Stomach (tissue), 4 donors: ENCODE data around the gene TIGAR.

Experiments used
- POLR2A ChIP-seq, 4 donors: fragments of 450-650 bp; IDR thresholded peaks; one replicate each; pipeline ENCODE4 v1.6.1; 2016; ENCODE audit warnings: antibody characterized with exemption in 4 of 4, control low read depth in 2 of 4, mild to moderate bottlenecking in 1 of 4, moderate library complexity in 1 of 4
- TF ChIP-seq, protein P1 (sequence below), 7 experiments: fragments of 450-650 bp in 4 of 7; fragments of 200-600 bp in 3 of 7; sonication (generic) in 3 of 7; IDR thresholded peaks; one replicate each; pipeline ENCODE4 v1.5.1; 2016 to 2019; ENCODE audit warnings: antibody characterized with exemption in 7 of 7, control low read depth in 2 of 7, mild to moderate bottlenecking in 1 of 7

DNA sequence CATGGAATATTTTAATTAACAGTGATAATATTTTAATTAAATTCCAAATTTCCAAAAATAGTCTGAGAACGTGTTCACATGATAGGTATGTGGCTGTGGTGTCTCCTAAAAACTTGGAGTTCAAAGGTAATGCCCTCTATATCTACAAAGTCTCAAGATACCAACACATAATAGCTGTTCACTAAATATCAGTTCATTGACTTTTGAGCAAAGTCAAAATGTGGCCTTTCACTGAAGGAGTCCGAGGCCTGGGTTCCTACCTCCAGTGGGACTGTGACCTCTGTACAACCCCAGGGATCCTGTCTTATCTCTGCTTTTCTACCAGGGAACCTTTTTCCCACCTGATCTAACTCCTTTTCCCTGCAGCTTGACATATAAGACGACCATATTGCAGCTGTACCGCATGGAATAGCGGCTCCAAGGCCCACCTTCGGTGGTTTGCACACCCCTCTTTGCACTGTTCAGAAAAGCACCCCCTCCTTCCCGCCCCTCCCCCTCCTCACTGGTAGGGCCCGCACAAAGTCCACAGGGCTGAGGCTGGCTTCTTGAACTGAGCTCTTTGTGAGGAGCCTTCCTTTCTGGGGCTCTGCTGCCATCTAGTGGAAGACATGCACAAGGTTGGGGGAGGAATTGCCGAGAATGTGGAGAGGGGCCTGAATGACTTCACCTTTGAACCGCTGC is 44.3 kb upstream of the TIGAR start:
- TF ChIP-seq, protein P1, sequence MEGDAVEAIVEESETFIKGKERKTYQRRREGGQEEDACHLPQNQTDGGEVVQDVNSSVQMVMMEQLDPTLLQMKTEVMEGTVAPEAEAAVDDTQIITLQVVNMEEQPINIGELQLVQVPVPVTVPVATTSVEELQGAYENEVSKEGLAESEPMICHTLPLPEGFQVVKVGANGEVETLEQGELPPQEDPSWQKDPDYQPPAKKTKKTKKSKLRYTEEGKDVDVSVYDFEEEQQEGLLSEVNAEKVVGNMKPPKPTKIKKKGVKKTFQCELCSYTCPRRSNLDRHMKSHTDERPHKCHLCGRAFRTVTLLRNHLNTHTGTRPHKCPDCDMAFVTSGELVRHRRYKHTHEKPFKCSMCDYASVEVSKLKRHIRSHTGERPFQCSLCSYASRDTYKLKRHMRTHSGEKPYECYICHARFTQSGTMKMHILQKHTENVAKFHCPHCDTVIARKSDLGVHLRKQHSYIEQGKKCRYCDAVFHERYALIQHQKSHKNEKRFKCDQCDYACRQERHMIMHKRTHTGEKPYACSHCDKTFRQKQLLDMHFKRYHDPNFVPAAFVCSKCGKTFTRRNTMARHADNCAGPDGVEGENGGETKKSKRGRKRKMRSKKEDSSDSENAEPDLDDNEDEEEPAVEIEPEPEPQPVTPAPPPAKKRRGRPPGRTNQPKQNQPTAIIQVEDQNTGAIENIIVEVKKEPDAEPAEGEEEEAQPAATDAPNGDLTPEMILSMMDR (IDR thresholded peaks at IDR 0.05), result peak in 5 of 7 experiments; percentile 76 to 90 (median 87)
- TF ChIP-seq POLR2A (IDR thresholded peaks at IDR 0.05), result no peak
